ENCODE measurements around the gene VPS37B. TPM values are rescaled to one million over a fixed set of nuclear protein-coding genes. Genes with fewer than 3 reads are reported as not detected.
"Not testable (repeated sequence)": the region's sequence is repeated elsewhere in the genome, so short reads cannot be mapped to it uniquely, and the experiment has no call there.

Gene VPS37B
- total RNA-seq, 3 donors from 2014 or later = 15.4 to 37.8 (median 34.4) TPM

DNA sequence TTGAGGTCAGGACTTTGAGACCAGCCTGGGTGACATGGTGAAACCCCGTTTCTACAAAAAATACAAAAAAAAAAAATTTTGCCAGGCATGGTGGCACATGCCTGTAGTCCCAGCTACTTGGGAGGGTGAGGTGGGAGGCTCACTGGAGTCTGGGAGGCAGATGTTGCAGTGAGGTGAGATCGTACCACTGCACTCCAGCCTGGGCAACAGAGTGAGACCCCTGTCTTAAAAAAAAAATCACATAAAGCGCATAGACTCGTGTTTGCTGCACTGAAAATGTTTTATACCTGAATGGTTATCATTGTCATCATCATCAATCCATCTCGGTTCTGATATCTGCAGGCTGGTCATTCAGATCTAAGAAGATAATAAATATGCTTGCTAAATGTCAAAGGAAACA is 24.8 kb upstream of the VPS37B start:
- H3K27me3 ChIP-seq = no peaks in the 10 kb centered on the region
- H3K27ac ChIP-seq = no peak overlapping the region
- no peaks in the 10 kb centered on the region for H3K9me3 ChIP-seq
- TF ChIP-seq POLR2A (IDR thresholded peaks at IDR 0.05) = no peak
- TF ChIP-seq, protein P1, sequence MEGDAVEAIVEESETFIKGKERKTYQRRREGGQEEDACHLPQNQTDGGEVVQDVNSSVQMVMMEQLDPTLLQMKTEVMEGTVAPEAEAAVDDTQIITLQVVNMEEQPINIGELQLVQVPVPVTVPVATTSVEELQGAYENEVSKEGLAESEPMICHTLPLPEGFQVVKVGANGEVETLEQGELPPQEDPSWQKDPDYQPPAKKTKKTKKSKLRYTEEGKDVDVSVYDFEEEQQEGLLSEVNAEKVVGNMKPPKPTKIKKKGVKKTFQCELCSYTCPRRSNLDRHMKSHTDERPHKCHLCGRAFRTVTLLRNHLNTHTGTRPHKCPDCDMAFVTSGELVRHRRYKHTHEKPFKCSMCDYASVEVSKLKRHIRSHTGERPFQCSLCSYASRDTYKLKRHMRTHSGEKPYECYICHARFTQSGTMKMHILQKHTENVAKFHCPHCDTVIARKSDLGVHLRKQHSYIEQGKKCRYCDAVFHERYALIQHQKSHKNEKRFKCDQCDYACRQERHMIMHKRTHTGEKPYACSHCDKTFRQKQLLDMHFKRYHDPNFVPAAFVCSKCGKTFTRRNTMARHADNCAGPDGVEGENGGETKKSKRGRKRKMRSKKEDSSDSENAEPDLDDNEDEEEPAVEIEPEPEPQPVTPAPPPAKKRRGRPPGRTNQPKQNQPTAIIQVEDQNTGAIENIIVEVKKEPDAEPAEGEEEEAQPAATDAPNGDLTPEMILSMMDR (IDR thresholded peaks at IDR 0.05) = no peak
- no peak for TF ChIP-seq POLR2AphosphoS5 (IDR thresholded peaks at IDR 0.05)
- no peak overlapping the region for H3K4me3 ChIP-seq
- no peak for DNase-seq (ENCODE audit: low spot score in 2 of 2)
- intact Hi-C loops (cut with DNase I; ENCODE audit: low total_unique reads) = no loop called here
- H3K36me3 ChIP-seq = no peaks in the 10 kb centered on the region
- peaks cover 0 to 7% of the 10 kb centered on the region in 2 donors for H3K4me1 ChIP-seq

DNA sequence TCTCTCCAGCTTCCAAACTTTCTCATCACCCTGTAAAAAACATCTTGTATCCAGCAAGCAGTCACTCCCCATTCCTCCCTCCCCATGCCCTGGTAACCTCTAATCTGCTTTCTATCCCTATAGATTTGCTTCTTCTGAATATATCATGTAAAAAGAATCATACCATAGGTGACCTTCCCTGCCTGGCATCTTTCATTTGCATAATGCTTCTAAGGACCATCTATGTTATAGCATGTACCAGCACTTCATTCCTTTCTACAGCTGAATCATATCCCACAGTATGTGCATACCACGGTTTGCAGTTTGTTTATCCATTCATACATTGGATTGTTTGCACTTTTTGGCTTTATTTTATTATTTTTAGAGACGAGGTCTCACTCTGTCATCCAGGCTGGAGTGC is 22.9 kb upstream of the VPS37B start:
- Histone ChIP-seq H3K9me3 (no peaks in the 10 kb centered on the region), H3K27me3 (no peaks in the 10 kb centered on the region), H3K4me3 (no peak overlapping the region), H3K4me1 (peaks cover 0 to 7% of the 10 kb centered on the region in 2 donors), H3K27ac (no peak overlapping the region), H3K36me3 (no peaks in the 10 kb centered on the region)
- intact Hi-C loops (cut with DNase I; ENCODE audit: low total_unique reads) = no loop called here
- TF ChIP-seq POLR2AphosphoS5 (IDR thresholded peaks at IDR 0.05) = no peak
- TF ChIP-seq, protein P1 (IDR thresholded peaks at IDR 0.05) = no peak
- no peak for TF ChIP-seq POLR2A (IDR thresholded peaks at IDR 0.05)
- no peak for DNase-seq (ENCODE audit: low spot score in 2 of 2)

DNA sequence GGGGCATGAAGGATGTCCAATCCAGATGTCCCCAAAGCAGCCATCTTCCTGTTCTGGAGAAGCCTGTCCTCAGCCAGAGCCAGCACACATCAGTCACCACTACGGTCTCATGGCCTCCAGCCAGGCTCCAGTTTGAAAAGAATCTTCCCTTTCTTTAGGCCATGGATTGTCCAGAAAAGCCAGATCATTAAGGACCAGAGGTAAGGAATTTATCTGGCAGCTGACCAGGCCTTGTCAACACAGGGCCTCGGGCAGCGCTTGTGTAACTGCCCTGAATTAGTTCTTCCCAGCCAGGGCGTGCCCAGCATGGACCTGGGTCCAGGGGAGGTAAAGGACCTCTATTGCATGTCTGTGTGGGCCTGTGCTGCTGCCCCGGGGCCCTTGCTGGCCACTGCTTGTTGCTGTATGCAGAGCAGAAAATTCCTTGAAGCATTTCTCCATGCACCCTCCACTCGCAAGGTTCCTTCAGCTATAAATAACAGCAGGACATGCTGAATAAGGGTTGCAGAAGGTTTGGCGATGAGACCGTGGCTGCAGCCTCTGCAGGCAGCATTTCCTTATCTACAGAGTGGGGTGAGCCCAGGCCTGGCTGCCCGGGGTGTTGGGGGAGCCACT is 21.7 kb upstream of the VPS37B start:
- no peak overlapping the region for H3K4me3 ChIP-seq
- H3K27me3 ChIP-seq = no peaks in the 10 kb centered on the region
- TF ChIP-seq, protein P1 (IDR thresholded peaks at IDR 0.05) = no peak
- TF ChIP-seq POLR2A (IDR thresholded peaks at IDR 0.05) (no peak), POLR2AphosphoS5 (IDR thresholded peaks at IDR 0.05) (peak; percentile 56 to 61 (median 61))
- H3K27ac ChIP-seq = peak overlapping the region; percentile 41 to 74
- DNase-seq (ENCODE audit: low spot score in 2 of 2) = peak; percentile 77 to 86
- H3K36me3 ChIP-seq = no peaks in the 10 kb centered on the region
- H3K9me3 ChIP-seq = no peaks in the 10 kb centered on the region
- H3K4me1 ChIP-seq = peaks cover 0 to 7% of the 10 kb centered on the region in 2 donors
- intact Hi-C loops (cut with DNase I; ENCODE audit: low total_unique reads) = no loop called here

DNA sequence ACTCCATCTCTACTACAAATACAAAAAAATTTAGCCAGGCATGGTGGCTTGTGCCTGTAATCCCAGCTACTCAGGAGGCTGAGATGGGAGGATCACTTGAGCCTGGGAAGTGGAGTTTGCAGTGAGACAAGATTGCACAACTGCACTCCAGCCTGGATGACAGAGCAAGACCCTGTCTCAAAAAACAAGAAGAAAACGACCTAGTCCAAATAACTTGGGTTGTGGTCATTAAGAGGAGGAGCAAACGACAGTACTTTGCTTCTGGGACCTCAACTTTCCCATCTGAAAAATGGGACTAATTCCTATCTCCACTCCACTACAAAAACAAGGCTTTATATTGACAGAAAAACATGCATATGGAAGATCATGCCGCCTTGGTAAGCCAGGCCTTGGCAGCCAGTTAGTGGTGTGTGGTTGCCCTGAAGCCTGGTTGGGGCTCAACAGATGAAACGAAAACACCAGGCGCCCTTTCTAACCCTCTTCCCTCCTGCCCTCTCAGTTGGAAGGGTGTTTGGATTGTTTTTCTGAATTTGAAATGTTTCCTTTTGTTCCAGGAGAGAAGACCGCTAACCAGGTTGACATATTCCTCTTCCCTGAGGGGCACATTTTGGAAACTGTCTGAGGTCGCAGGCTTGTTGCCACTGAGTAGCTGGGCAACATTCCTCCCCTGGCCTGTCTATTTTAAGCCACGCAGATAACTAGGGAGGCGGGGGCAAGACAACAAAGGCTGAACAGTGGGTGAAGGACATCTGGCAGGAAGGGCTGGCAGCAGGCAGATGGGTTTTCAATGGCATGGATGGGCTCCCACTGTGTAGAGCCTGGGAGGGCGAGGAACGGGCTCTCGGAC is 13.7 kb upstream of the VPS37B start:
- Histone ChIP-seq H3K27me3 (no peaks in the 10 kb centered on the region), H3K4me3 (no peak overlapping the region), H3K36me3 (no peaks in the 10 kb centered on the region), H3K9me3 (no peaks in the 10 kb centered on the region), H3K4me1 (no peaks in the 10 kb centered on the region), H3K27ac (peak overlapping the region; percentile 70 to 77)
- intact Hi-C loops (cut with DNase I; ENCODE audit: low total_unique reads) = no loop called here
- TF ChIP-seq, protein P1 (IDR thresholded peaks at IDR 0.05) = no peak
- no peak for TF ChIP-seq POLR2AphosphoS5 (IDR thresholded peaks at IDR 0.05)
- TF ChIP-seq POLR2A (IDR thresholded peaks at IDR 0.05) = no peak
- DNase-seq (ENCODE audit: low spot score in 2 of 2) = peak in 1 of 2 donors; percentile 76

DNA sequence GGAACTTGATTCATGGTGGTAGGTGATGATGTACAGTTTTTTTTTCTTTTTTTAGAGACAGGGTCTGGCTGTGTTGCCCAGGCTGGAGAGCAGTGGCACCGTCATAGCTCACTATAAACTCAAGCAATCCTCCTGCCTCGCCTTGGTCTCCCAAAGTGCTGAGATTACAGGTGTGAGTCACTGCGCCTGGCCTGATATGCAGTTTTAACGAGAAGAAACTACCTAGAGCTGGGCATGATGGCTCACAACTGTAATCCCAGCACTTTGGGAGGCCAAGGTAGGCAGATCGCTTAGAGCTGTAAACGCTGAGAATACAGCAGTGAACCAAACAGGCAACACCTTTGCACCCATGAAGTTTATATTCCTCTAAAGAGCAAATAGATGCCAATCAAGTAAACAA is 13.0 kb upstream of the VPS37B start:
- Histone ChIP-seq H3K4me3 (no peak overlapping the region), H3K27ac (no peak overlapping the region), H3K9me3 (no peaks in the 10 kb centered on the region), H3K4me1 (no peaks in the 10 kb centered on the region), H3K36me3 (no peaks in the 10 kb centered on the region), H3K27me3 (no peaks in the 10 kb centered on the region)
- no peak for DNase-seq (ENCODE audit: low spot score in 2 of 2)
- TF ChIP-seq POLR2AphosphoS5 (IDR thresholded peaks at IDR 0.05) (no peak), POLR2A (IDR thresholded peaks at IDR 0.05) (no peak)
- TF ChIP-seq, protein P1 (IDR thresholded peaks at IDR 0.05) = no peak
- intact Hi-C loops (cut with DNase I; ENCODE audit: low total_unique reads) = no loop called here

DNA sequence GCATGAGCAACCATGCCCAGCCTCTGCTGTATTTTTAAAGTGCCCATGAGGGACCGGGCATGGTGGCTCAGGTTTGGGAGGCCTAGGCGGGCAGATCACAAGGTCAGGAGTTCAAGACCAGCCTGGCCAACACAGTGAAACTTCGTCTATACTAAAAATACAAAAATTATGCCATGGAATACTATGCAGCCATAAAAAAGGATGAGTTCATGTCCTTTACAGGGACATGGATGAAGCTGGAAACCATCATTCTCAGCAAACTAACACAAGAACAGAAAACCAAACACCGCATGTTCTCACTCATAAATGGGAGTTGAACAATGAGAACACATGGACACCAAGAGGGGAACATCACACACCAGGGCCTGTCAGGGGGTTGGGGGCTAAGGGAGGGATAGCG is 9.3 kb upstream of the VPS37B start:
- H3K9me3 ChIP-seq; H3K4me1 ChIP-seq; H3K36me3 ChIP-seq; DNase-seq (ENCODE audit: low spot score in 2 of 2); H3K4me3 ChIP-seq; H3K27ac ChIP-seq; H3K27me3 ChIP-seq: not testable (repeated sequence)
- intact Hi-C loops (cut with DNase I; ENCODE audit: low total_unique reads) = loop anchor here (1.0 kb wide), 1 partner anchor 45 kb away; no protein-coding TSS in a partner anchor

Data from breast epithelium (tissue), 4 donors.